ENCODE data around the gene MTMR1.

DNA sequence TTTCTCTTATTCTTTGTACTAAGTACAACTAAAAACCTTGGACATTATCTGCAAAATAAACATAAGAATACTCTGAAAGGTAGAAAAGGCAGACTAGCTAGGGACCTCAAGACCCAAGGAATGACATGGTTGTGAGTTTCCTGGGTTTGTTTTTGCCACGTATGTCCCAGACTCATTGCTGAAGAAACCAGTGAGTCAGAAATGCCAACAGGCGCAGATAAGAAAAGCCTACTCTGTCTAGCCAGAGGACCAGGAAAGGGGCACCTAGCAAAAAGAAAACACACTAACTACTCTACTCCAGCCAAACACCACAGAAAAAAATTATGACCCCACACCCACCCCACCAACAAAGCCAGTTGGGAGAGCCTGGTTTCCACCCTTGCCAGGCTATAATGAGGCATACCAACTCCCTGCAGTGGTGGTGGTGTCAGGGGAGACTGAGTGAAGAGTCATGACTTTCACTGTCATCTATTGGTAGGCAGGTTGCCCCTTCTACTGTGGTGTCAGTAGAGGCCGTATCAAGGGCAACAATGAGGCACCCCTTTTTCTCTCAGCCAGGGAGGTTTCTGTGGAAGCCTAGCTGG is 10.9 kb downstream of the MTMR1 start:
- TF ChIP-seq ZNF263 (CRISPR knock-in tag; IDR thresholded peaks at IDR 0.05; ENCODE audit: low read depth) (no peak), PREB (CRISPR knock-in tag; IDR thresholded peaks at IDR 0.05; ENCODE audit: borderline replicate concordance) (no peak), ZNF121 (CRISPR knock-in tag; IDR thresholded peaks at IDR 0.05) (no peak), FOXJ3 (CRISPR knock-in tag; IDR thresholded peaks at IDR 0.05; ENCODE audit: borderline replicate concordance) (no peak), NR3C1 (CRISPR knock-in tag; conservative IDR thresholded peaks at IDR 0.05; ENCODE audit: low read depth) (no peak), GABPB1 (CRISPR knock-in tag; IDR thresholded peaks at IDR 0.05) (no peak), IRF2 (CRISPR knock-in tag; IDR thresholded peaks at IDR 0.05; ENCODE audit: borderline replicate concordance, low read depth) (no peak), GTF2I (CRISPR knock-in tag; conservative IDR thresholded peaks at IDR 0.05) (no peak)
- TF ChIP-seq, protein P1, sequence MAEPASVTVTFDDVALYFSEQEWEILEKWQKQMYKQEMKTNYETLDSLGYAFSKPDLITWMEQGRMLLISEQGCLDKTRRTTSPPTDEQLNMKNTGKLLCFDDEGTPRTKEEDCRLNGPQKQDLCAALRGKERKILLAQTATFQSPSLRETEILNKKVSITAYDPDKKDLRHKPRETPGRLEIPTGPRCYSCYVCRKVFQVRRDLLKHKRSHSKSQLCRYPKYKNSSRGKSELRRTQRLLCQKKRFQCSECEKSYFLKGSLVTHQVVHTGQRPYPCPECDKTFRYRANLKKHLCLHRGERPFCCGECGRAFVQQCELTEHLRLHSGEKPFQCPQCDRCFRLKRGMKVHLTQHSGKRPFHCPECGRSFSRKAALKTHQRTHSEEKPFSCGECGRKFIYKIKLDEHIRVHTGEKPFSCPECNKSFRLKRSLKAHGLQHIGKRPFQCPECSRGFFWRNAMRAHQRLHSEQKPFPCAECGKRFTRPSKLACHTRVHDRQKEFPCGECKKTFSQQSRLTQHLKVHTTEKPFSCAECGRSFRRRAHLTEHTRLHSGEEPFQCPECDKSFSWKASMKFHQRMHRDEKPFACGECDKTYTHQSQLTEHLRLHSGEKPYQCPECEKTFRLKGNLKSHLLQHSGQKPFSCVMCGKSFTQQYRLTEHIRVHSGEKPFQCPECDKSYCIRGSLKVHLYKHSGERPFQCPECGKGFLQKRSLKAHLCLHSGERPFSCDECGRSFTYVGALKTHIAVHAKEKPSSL (CRISPR knock-in tag; conservative IDR thresholded peaks at IDR 0.05) = no peak
- TF ChIP-seq, protein P2, sequence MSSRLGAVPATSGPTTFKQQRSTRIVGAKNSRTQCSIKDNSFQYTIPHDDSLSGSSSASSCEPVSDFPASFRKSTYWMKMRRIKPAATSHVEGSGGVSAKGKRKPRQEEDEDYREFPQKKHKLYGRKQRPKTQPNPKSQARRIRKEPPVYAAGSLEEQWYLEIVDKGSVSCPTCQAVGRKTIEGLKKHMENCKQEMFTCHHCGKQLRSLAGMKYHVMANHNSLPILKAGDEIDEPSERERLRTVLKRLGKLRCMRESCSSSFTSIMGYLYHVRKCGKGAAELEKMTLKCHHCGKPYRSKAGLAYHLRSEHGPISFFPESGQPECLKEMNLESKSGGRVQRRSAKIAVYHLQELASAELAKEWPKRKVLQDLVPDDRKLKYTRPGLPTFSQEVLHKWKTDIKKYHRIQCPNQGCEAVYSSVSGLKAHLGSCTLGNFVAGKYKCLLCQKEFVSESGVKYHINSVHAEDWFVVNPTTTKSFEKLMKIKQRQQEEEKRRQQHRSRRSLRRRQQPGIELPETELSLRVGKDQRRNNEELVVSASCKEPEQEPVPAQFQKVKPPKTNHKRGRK (CRISPR knock-in tag; IDR thresholded peaks at IDR 0.05; ENCODE audit: borderline replicate concordance) = no peak
- TF ChIP-seq, protein P3, sequence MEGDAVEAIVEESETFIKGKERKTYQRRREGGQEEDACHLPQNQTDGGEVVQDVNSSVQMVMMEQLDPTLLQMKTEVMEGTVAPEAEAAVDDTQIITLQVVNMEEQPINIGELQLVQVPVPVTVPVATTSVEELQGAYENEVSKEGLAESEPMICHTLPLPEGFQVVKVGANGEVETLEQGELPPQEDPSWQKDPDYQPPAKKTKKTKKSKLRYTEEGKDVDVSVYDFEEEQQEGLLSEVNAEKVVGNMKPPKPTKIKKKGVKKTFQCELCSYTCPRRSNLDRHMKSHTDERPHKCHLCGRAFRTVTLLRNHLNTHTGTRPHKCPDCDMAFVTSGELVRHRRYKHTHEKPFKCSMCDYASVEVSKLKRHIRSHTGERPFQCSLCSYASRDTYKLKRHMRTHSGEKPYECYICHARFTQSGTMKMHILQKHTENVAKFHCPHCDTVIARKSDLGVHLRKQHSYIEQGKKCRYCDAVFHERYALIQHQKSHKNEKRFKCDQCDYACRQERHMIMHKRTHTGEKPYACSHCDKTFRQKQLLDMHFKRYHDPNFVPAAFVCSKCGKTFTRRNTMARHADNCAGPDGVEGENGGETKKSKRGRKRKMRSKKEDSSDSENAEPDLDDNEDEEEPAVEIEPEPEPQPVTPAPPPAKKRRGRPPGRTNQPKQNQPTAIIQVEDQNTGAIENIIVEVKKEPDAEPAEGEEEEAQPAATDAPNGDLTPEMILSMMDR (IDR thresholded peaks at IDR 0.05) = no peak
- TF ChIP-seq, protein P4, sequence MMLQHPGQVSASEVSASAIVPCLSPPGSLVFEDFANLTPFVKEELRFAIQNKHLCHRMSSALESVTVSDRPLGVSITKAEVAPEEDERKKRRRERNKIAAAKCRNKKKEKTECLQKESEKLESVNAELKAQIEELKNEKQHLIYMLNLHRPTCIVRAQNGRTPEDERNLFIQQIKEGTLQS (CRISPR knock-in tag; conservative IDR thresholded peaks at IDR 0.05) = no peak

Data from WTC11 (cell line).